CD14-positive monocyte (primary cell): Measurements from ENCODE around the gene GREM1. TPM values are rescaled to one million over a fixed set of nuclear protein-coding genes. Genes with fewer than 3 reads are reported as not detected.

Experiments used
- DNase-seq, 3 donors: peaks; one replicate each; pipeline ENCODE4 v3.0.0-alpha.2; 2011 to 2022
- H2AFZ ChIP-seq: 2 replicates; pipeline ENCODE4 v1.6.0; 2012; ENCODE audit warnings: mild to moderate bottlenecking, low read depth, low read length, inconsistent platforms; ENCODE audit not compliant: insufficient read depth, poor library complexity, severe bottlenecking
- H3K27ac ChIP-seq, 2 donors: 1 replicate in 1 of 2; 2 replicates in 1 of 2; pipeline ENCODE4 v1.5.1; 2012 to 2013; ENCODE audit warnings: low read length in 2 of 2, control low read depth in 1 of 2, inconsistent platforms in 1 of 2, low read depth in 1 of 2, mild to moderate bottlenecking in 1 of 2
- H3K27me3 ChIP-seq, 2 donors: one replicate each; pipeline versions ENCODE4 v1.6.0 to v1.6.1; 2011 to 2013; ENCODE audit warnings: low read length in 2 of 2; ENCODE audit not compliant: control insufficient read depth in 2 of 2, insufficient read depth in 2 of 2
- H3K36me3 ChIP-seq, 2 donors: replicated peaks in 1 of 2; 1 replicate in 1 of 2; 2 replicates in 1 of 2; pipeline versions ENCODE4 v1.5.1 to v1.6.1; 2012 to 2013; ENCODE audit warnings: low read length in 2 of 2, control low read depth in 1 of 2, inconsistent platforms in 1 of 2, mild to moderate bottlenecking in 1 of 2; ENCODE audit not compliant: insufficient read depth in 2 of 2, control insufficient read depth in 1 of 2
- H3K4me1 ChIP-seq, 2 donors: 1 replicate in 1 of 2; 2 replicates in 1 of 2; pipeline versions ENCODE4 v1.5.1 to v1.6.1; 2012 to 2013; ENCODE audit warnings: low read length in 2 of 2, control low read depth in 1 of 2, inconsistent platforms in 1 of 2, mild to moderate bottlenecking in 1 of 2, moderate library complexity in 1 of 2; ENCODE audit not compliant: insufficient read depth in 2 of 2, control insufficient read depth in 1 of 2
- H3K4me2 ChIP-seq: replicated peaks from 2 replicates; pipeline ENCODE3; 2012; ENCODE audit warnings: low read length, moderate library complexity, mild to moderate bottlenecking; ENCODE audit not compliant: poor library complexity, severe bottlenecking; ENCODE audit errors: extremely low read depth
- H3K4me3 ChIP-seq, 3 experiments: fragments of 200-600 bp in 1 of 3; sonication (generic) in 1 of 3; replicated peaks in 1 of 3; 1 replicate in 2 of 3; 2 replicates in 1 of 3; pipeline ENCODE4 v1.5.1; 2011 to 2013; ENCODE audit warnings: low read length in 3 of 3, mild to moderate bottlenecking in 3 of 3, control low read depth in 2 of 3, low read depth in 2 of 3, inconsistent platforms in 1 of 3, moderate library complexity in 1 of 3
- H3K79me2 ChIP-seq: 2 replicates; pipeline ENCODE4 v1.6.0; 2012; ENCODE audit warnings: mild to moderate bottlenecking, control low read depth, inconsistent platforms, low read length, moderate library complexity; ENCODE audit not compliant: insufficient read depth
- H3K9ac ChIP-seq: 2 replicates; pipeline ENCODE4 v1.6.0; 2017; ENCODE audit warnings: low read length, mild to moderate bottlenecking; ENCODE audit not compliant: insufficient read depth, poor library complexity, severe bottlenecking
- H3K9me3 ChIP-seq, 2 donors: replicated peaks in 1 of 2; 1 replicate in 1 of 2; 2 replicates in 1 of 2; pipeline versions ENCODE4 v1.5.1 to v1.6.1; 2012 to 2013; ENCODE audit warnings: low read length in 2 of 2, control low read depth in 1 of 2; ENCODE audit not compliant: control insufficient read depth in 1 of 2, insufficient read depth in 1 of 2
- H4K20me1 ChIP-seq: 2 replicates; pipeline ENCODE4 v1.6.0; 2012; ENCODE audit warnings: mild to moderate bottlenecking, low read length, control low read depth, moderate library complexity; ENCODE audit not compliant: insufficient read depth
- H3K27ac Mint-ChIP-seq, 7 donors: one replicate each; pipeline ENCODE4 v1.8.0; 2020; ENCODE audit warnings: mild to moderate bottlenecking in 7 of 7, mixed read lengths in 7 of 7, moderate library complexity in 6 of 7, inconsistent platforms in 2 of 7
- H3K27me3 Mint-ChIP-seq, 3 donors: one replicate each; pipeline ENCODE4 v1.8.0; 2021 to 2022; ENCODE audit warnings: low read depth in 3 of 3, mild to moderate bottlenecking in 3 of 3, mixed read lengths in 3 of 3, moderate library complexity in 3 of 3, inconsistent platforms in 1 of 3
- H3K36me3 Mint-ChIP-seq, 2 donors: one replicate each; pipeline ENCODE4 v1.8.0; 2020; ENCODE audit warnings: mixed read lengths in 2 of 2, inconsistent platforms in 1 of 2, mild to moderate bottlenecking in 1 of 2
- H3K4me1 Mint-ChIP-seq: one replicate; pipeline ENCODE4 v1.8.0; 2020; ENCODE audit warnings: mild to moderate bottlenecking, mixed read lengths
- H3K4me3 Mint-ChIP-seq, 2 donors: one replicate each; pipeline ENCODE4 v1.8.0; 2020; ENCODE audit warnings: mild to moderate bottlenecking in 2 of 2, mixed read lengths in 2 of 2, moderate library complexity in 1 of 2
- H3K9me3 Mint-ChIP-seq, 7 donors: one replicate each; pipeline ENCODE4 v1.8.0; 2020 to 2022; ENCODE audit warnings: mixed read lengths in 7 of 7, mild to moderate bottlenecking in 6 of 7, moderate library complexity in 6 of 7, inconsistent platforms in 2 of 7
- WGBS: methylation state at CpG from one replicate; pipeline ENCODE4 v1.1.5; 2013; ENCODE audit warnings: missing lambda C conversion rate; ENCODE audit not compliant: insufficient coverage; 5-methylcytosine and 5-hydroxymethylcytosine counted together
- intact Hi-C, 2 donors: fragments of 100-400 bp; cut with micrococcal nuclease; formaldehyde crosslinking; loops; one replicate each; pipeline versions ENCODE4 v1.15.0 to v1.15.1; 2023
- polyA plus RNA-seq, 3 donors: library from polyadenylated mRNA; depleted of rRNA in 1 of 3; unstranded in 2 of 3; stranded (reverse) in 1 of 3; fragments of 300-500 nt in 2 of 3; fragments of >200 nt in 1 of 3; fragmentation: Illumina TruSeq in 2 of 3; gene quantifications; 1 replicate in 2 of 3; 2 replicates in 1 of 3; pipeline ENCODE4 v1.2.3, GENCODE V29; 2012 to 2021
- TF ChIP-seq, protein P1 (sequence below): fragments of 200-600 bp; IDR thresholded peaks from one replicate; pipeline ENCODE4 v1.8.0; 2022; ENCODE audit warnings: antibody characterized with exemption, mild to moderate bottlenecking

The GREM1 gene
- polyA plus RNA-seq, 3 donors, result not detected

DNA sequence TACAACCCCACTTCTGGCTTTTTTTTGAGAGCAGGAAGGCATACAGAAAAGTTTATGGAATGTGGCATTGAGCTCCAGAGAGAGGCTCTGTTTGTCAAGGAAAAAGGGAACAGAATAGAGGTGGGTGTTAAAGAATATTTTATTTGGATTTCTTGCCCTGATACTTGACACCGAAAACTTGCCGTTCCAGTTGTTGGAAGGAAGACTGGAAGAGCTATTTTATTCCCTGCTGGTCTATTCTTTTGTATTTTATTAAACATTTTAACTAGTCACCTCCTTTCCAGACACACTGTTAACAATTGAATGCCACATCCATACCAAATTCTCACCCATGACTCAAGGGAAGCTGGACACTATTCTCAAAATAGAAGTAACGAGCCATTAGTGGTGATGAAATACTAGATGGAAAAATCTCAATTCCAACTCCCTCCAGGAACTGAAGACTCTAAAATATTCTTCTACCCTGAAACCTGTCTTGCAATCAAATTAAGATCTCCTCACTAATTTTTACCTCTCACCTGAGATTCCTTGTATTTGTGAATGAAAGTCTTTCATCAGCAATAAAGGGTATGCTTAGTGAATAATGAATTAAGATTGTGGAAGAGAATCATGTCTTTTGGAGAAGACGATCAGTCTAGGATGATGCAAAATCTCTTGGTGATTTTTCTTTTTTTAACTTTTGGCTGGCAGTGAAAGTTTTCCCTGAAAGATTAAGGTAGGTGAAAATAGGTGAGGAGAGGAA is 28.5 kb downstream of the GREM1 start:
- H3K4me1 ChIP-seq, result no peaks in the 10 kb centered on the region
- no peaks in the 10 kb centered on the region for H4K20me1 ChIP-seq
- H3K4me3 ChIP-seq, result no peak overlapping the region
- TF ChIP-seq, protein P1, sequence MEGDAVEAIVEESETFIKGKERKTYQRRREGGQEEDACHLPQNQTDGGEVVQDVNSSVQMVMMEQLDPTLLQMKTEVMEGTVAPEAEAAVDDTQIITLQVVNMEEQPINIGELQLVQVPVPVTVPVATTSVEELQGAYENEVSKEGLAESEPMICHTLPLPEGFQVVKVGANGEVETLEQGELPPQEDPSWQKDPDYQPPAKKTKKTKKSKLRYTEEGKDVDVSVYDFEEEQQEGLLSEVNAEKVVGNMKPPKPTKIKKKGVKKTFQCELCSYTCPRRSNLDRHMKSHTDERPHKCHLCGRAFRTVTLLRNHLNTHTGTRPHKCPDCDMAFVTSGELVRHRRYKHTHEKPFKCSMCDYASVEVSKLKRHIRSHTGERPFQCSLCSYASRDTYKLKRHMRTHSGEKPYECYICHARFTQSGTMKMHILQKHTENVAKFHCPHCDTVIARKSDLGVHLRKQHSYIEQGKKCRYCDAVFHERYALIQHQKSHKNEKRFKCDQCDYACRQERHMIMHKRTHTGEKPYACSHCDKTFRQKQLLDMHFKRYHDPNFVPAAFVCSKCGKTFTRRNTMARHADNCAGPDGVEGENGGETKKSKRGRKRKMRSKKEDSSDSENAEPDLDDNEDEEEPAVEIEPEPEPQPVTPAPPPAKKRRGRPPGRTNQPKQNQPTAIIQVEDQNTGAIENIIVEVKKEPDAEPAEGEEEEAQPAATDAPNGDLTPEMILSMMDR, result no peak
- Mint-ChIP-seq H3K4me3 (no peak overlapping the region), H3K36me3 (no peaks in the 10 kb centered on the region), H3K27ac (no peak overlapping the region), H3K27me3 (peaks cover 4 to 9% (median 5%) of the 10 kb centered on the region in 3 donors), H3K9me3 (peaks cover 0 to 11% (median 3%) of the 10 kb centered on the region in 7 donors), H3K4me1 (no peaks in the 10 kb centered on the region)
- H3K4me2 ChIP-seq, result no peak overlapping the region
- H3K27me3 ChIP-seq, result no peaks in the 10 kb centered on the region
- intact Hi-C loops, result no loop called here
- WGBS, result 89% methylated on average over 1 of the region's 4 CpGs
- no peak overlapping the region for H3K9ac ChIP-seq
- H3K79me2 ChIP-seq, result no peaks in the 10 kb centered on the region
- H3K36me3 ChIP-seq, result no peaks in the 10 kb centered on the region
- H3K9me3 ChIP-seq, result no peaks in the 10 kb centered on the region
- DNase-seq, result no peak
- H2AFZ ChIP-seq, result no peak overlapping the region
- H3K27ac ChIP-seq, result no peak overlapping the region

DNA sequence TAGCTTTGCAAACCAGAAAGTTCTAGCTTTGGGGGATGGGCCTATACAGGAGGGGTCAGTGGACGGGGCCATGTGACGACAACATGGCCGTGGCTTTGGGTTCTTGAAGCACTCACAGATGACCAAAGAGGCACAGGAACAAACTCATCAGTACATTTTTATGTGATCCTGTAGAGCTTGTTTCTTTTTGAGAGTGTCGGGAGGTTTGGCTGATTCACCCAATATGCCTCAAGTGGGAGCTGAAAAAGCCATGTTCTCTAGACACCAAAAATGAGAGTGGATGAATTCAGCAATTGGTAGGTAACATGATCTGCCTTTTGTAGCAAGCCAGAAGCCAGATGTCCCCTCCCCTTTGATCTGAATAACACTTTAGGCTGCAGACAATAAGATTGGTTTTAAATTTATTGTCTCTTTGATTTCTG is 30.1 kb downstream of the GREM1 start:
- Histone ChIP-seq H3K79me2 (no peaks in the 10 kb centered on the region), H3K4me2 (no peak overlapping the region), H4K20me1 (no peaks in the 10 kb centered on the region), H3K4me3 (no peak overlapping the region), H3K27ac (no peak overlapping the region), H3K4me1 (no peaks in the 10 kb centered on the region), H3K9me3 (no peaks in the 10 kb centered on the region), H3K36me3 (no peaks in the 10 kb centered on the region), H3K9ac (no peak overlapping the region), H2AFZ (no peak overlapping the region), H3K27me3 (no peaks in the 10 kb centered on the region)
- TF ChIP-seq, protein P1, result no peak
- Mint-ChIP-seq H3K36me3 (no peaks in the 10 kb centered on the region), H3K27me3 (peaks cover 4 to 11% (median 5%) of the 10 kb centered on the region in 3 donors), H3K4me3 (no peak overlapping the region), H3K4me1 (no peaks in the 10 kb centered on the region), H3K9me3 (peaks cover 0 to 3% (median 0%) of the 10 kb centered on the region in 7 donors), H3K27ac (no peak overlapping the region)
- intact Hi-C loops, result no loop called here
- WGBS, result no CpG with 5 or more reads among the region's 4 CpGs
- DNase-seq, result no peak
